ENCODE results near the gene GNAL. TPM values are rescaled to one million over a fixed set of nuclear protein-coding genes. Genes with fewer than 3 reads are reported as not detected.

GNAL gene
- total RNA-seq, 1 experiment from 2014 or later: 0.06 TPM

DNA sequence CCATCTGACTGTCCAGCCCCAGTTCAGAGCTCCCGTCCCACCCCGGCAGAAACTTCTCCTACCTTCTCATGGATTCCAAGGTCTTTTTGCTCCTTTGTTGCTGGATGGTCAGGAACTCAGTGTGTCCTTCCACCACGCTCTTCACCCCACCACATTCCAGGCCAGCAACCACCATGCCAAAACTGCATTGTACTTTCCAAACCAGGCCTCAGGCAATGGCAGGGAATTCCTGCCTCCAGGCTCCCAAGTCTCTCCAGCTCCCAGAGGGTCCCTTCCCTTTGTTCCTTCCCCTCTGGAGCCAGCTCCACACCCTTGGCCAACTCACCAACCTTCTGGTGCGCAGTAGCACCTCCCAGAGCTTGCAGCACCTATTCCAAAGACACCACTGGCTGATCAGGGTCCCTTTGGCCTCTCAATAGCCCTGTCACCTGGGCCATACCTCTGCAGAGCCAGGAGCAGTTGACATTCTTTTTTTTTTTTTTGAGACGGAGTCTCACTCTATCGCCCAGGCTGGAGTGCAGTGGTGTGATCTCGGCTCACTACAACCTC lies 170.3 kb downstream of the GNAL start:
- Histone ChIP-seq H3K9me3 (ENCODE audit: low read depth, low read length, poor library complexity, severe bottlenecking) (no peaks in the 10 kb centered on the region), H3K27me3 (replicated peaks; ENCODE audit: insufficient read depth, low read depth, low read length, poor library complexity) (no peaks in the 10 kb centered on the region), H3K36me3 (ENCODE audit: insufficient read depth, low read length, poor library complexity, severe bottlenecking) (no peaks in the 10 kb centered on the region), H3K27ac (ENCODE audit: low read depth, low read length, poor library complexity, severe bottlenecking) (no peak overlapping the region), H3K4me1 (ENCODE audit: insufficient read depth, low read length, poor library complexity, severe bottlenecking) (peaks cover 7% of the 10 kb centered on the region), H3K4me3 (ENCODE audit: low read depth, low read length, poor library complexity, severe bottlenecking) (no peak overlapping the region)
- CTCF ChIA-PET: no interaction called here
- intact Hi-C loops (cut with micrococcal nuclease; ENCODE audit: unreplicated experiment): loop anchor here (10.0 kb wide), 1 partner anchor 125 kb away; the partner anchor contains the start of gene IMPA2
- no TSS peak for BruUV-seq (replicated peaks)
- POLR2A ChIA-PET (ENCODE audit: low non-redundant PET): no interaction called here
- no peak for TF ChIP-seq EZH2 (IDR thresholded peaks at IDR 0.05; ENCODE audit: borderline replicate concordance, low read depth, low read length, poor library complexity, severe bottlenecking)
- TF ChIP-seq, protein P1, sequence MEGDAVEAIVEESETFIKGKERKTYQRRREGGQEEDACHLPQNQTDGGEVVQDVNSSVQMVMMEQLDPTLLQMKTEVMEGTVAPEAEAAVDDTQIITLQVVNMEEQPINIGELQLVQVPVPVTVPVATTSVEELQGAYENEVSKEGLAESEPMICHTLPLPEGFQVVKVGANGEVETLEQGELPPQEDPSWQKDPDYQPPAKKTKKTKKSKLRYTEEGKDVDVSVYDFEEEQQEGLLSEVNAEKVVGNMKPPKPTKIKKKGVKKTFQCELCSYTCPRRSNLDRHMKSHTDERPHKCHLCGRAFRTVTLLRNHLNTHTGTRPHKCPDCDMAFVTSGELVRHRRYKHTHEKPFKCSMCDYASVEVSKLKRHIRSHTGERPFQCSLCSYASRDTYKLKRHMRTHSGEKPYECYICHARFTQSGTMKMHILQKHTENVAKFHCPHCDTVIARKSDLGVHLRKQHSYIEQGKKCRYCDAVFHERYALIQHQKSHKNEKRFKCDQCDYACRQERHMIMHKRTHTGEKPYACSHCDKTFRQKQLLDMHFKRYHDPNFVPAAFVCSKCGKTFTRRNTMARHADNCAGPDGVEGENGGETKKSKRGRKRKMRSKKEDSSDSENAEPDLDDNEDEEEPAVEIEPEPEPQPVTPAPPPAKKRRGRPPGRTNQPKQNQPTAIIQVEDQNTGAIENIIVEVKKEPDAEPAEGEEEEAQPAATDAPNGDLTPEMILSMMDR (conservative IDR thresholded peaks at IDR 0.05; ENCODE audit: low read depth, low read length): no peak
- DNase-seq (ENCODE audit: low spot score): no peak

DNA sequence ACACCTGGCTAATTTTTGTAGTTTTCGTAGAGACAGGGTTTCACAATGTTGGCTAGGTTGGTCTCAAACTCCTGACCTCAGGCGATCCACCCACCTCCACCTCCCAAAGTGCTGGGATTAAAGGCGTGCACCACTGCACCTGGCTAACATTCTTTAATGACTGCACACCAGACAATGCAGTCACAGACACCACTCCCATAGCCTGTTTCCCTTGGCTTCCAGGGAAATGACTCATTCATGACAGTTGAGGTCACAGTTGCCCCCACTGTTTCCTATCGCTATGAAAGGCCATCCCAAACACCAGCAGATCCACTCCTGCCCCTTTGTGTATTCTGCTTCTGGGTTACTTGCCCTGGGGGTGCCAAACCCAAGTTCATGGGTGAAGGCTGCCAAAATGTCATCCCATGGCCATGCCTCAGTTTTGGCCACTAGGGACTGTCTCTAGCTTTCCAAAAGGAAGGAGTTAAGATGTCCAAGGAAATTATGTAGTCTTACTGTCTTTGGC lies 170.9 kb downstream of the GNAL start:
- Histone ChIP-seq H3K27me3 (replicated peaks; ENCODE audit: insufficient read depth, low read depth, low read length, poor library complexity) (no peaks in the 10 kb centered on the region), H3K36me3 (ENCODE audit: insufficient read depth, low read length, poor library complexity, severe bottlenecking) (no peaks in the 10 kb centered on the region), H3K9me3 (ENCODE audit: low read depth, low read length, poor library complexity, severe bottlenecking) (no peaks in the 10 kb centered on the region), H3K27ac (ENCODE audit: low read depth, low read length, poor library complexity, severe bottlenecking) (no peak overlapping the region), H3K4me3 (ENCODE audit: low read depth, low read length, poor library complexity, severe bottlenecking) (no peak overlapping the region), H3K4me1 (ENCODE audit: insufficient read depth, low read length, poor library complexity, severe bottlenecking) (peaks cover 7% of the 10 kb centered on the region)
- no TSS peak for BruUV-seq (replicated peaks)
- ChIA-PET CTCF (no interaction called here), POLR2A (ENCODE audit: low non-redundant PET) (no interaction called here)
- intact Hi-C loops (cut with micrococcal nuclease; ENCODE audit: unreplicated experiment): loop anchor here (10.0 kb wide), 1 partner anchor 125 kb away; the partner anchor contains the start of gene IMPA2
- TF ChIP-seq, protein P1 (conservative IDR thresholded peaks at IDR 0.05; ENCODE audit: low read depth, low read length): no peak
- TF ChIP-seq EZH2 (IDR thresholded peaks at IDR 0.05; ENCODE audit: borderline replicate concordance, low read depth, low read length, poor library complexity, severe bottlenecking): no peak
- no peak for DNase-seq (ENCODE audit: low spot score)

GRCh38 chr18:11860594-11861450 lies 171.8 kb downstream of the GNAL start:
- no TSS peak for BruUV-seq (replicated peaks)
- Histone ChIP-seq H3K9me3 (ENCODE audit: low read depth, low read length, poor library complexity, severe bottlenecking) (no peaks in the 10 kb centered on the region), H3K27ac (ENCODE audit: low read depth, low read length, poor library complexity, severe bottlenecking) (no peak overlapping the region), H3K4me1 (ENCODE audit: insufficient read depth, low read length, poor library complexity, severe bottlenecking) (peaks cover 7% of the 10 kb centered on the region), H3K36me3 (ENCODE audit: insufficient read depth, low read length, poor library complexity, severe bottlenecking) (no peaks in the 10 kb centered on the region), H3K27me3 (replicated peaks; ENCODE audit: insufficient read depth, low read depth, low read length, poor library complexity) (no peaks in the 10 kb centered on the region), H3K4me3 (ENCODE audit: low read depth, low read length, poor library complexity, severe bottlenecking) (no peak overlapping the region)
- intact Hi-C loops (cut with micrococcal nuclease; ENCODE audit: unreplicated experiment): no loop called here
- POLR2A ChIA-PET (ENCODE audit: low non-redundant PET): no interaction called here
- CTCF ChIA-PET: no interaction called here
- TF ChIP-seq, protein P1 (conservative IDR thresholded peaks at IDR 0.05; ENCODE audit: low read depth, low read length): no peak
- no peak for TF ChIP-seq EZH2 (IDR thresholded peaks at IDR 0.05; ENCODE audit: borderline replicate concordance, low read depth, low read length, poor library complexity, severe bottlenecking)
- DNase-seq (ENCODE audit: low spot score): no peak

All from A673 (cell line).